SIG-M5 treated with dmso at 0.1 percent for 504 hours (cell line): ENCODE measurements around the gene TNFAIP8L2.

Source experiments
- DNase-seq: peaks from one replicate; lab custom pipeline; 2025; ENCODE audit not compliant: unreplicated experiment; lab: John Stamatoyannopoulos, UW

Gene TNFAIP8L2

GRCh38 chr1:151145304-151146071 lies 11.0 kb upstream of the TNFAIP8L2 start:
- DNase-seq, result no peak

GRCh38 chr1:151146072-151146411 lies 10.4 kb upstream of the TNFAIP8L2 start:
- DNase-seq, result no peak

- DNase-seq, result peak; percentile 93
Measured at GRCh38 chr1:151146412-151147131, 9.9 kb upstream of the TNFAIP8L2 start, which contains the start of gene SEMA6C. SEMA6C (minus strand) TSS chr1:151146631; CDS start chr1:151142621, 4,010 bp downstream.

GRCh38 chr1:151147132-151147503 lies 9.3 kb upstream of the TNFAIP8L2 start:
- no peak for DNase-seq

- DNase-seq, result no peak
Measured at GRCh38 chr1:151147665-151148064, 8.8 kb upstream of the TNFAIP8L2 start.

- peak; percentile 98 for DNase-seq
Measured at GRCh38 chr1:151157067-151157531, 650 bp downstream of the TNFAIP8L2 start.

GRCh38 chr1:151158326-151158725 lies 1.9 kb downstream of the TNFAIP8L2 start:
- DNase-seq, result peak; percentile 86

- DNase-seq, result no peak
Measured at GRCh38 chr1:151158751-151159251, 2.4 kb downstream of the TNFAIP8L2 start.

- DNase-seq, result peak; percentile 70
Measured at GRCh38 chr1:151159373-151159772, 2.9 kb downstream of the TNFAIP8L2 start.

- no peak for DNase-seq
Measured at GRCh38 chr1:151164732-151165280, 8.4 kb downstream of the TNFAIP8L2 start.

GRCh38 chr1:151165281-151165737 lies 8.9 kb downstream of the TNFAIP8L2 start:
- peak; percentile 56 for DNase-seq

- DNase-seq, result peak; percentile 100
Measured at GRCh38 chr1:151165738-151166504, 9.5 kb downstream of the TNFAIP8L2 start, which contains the start of the genes LYSMD1 and SCNM1. LYSMD1 (minus strand) TSS chr1:151165902; CDS start chr1:151165258, 644 bp downstream. SCNM1 (plus strand) TSS chr1:151166144; CDS start chr1:151166153, 9 bp downstream.

GRCh38 chr1:151166505-151166956 lies 10.1 kb downstream of the TNFAIP8L2 start:
- DNase-seq, result peak; percentile 59

GRCh38 chr1:151167116-151167515 lies 10.7 kb downstream of the TNFAIP8L2 start:
- DNase-seq, result no peak

- no peak for DNase-seq
Measured at GRCh38 chr1:151171190-151171589, 14.7 kb downstream of the TNFAIP8L2 start.

- no peak for DNase-seq
Measured at GRCh38 chr1:151175041-151175741, 18.7 kb downstream of the TNFAIP8L2 start.

- DNase-seq, result peak; percentile 72
Measured at GRCh38 chr1:151175863-151176262, 19.4 kb downstream of the TNFAIP8L2 start, which contains the start of gene TMOD4. TMOD4 (minus strand) TSS chr1:151175981; CDS start chr1:151174875, 1,106 bp downstream.

- no peak for DNase-seq
Measured at GRCh38 chr1:151176514-151177045, 20.1 kb downstream of the TNFAIP8L2 start.

- DNase-seq, result no peak
Measured at GRCh38 chr1:151184211-151184610, 27.8 kb downstream of the TNFAIP8L2 start.
